Measurements from ENCODE around the gene EXOC4.

Gene EXOC4

DNA sequence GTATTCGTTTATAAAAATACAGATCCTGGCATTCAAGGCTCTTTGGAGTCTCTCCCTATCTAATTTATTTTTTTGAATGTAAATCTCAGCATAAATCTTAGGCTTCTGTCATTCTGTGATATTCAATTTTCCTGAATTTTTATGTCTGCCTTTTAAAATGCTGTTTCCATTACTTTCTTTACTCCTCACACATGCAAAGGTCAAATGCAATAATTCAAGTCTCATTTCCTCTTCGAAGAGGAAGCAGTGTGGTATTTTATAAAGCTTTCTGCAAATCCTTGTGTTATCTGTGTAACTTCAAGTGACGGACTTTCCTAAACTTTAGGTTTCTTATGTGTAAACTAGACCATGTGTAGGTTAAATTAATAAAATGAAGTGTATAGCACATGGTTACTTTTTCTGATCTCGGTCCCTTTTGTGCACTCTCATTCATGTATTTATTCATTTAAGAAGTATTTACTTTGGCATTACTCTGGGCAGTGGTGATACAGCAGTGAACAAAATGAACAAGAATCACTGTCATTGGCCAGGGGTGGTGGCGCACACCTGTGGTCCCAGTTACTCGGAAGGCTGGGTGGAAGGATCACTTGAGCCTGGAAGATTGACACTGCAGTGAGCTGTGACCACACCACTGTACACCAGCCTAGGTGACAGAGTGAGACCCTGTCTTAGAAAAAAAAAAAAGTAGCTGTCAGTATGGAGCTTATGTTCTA is 332.2 kb downstream of the EXOC4 start:
- TF ChIP-seq, protein P1, sequence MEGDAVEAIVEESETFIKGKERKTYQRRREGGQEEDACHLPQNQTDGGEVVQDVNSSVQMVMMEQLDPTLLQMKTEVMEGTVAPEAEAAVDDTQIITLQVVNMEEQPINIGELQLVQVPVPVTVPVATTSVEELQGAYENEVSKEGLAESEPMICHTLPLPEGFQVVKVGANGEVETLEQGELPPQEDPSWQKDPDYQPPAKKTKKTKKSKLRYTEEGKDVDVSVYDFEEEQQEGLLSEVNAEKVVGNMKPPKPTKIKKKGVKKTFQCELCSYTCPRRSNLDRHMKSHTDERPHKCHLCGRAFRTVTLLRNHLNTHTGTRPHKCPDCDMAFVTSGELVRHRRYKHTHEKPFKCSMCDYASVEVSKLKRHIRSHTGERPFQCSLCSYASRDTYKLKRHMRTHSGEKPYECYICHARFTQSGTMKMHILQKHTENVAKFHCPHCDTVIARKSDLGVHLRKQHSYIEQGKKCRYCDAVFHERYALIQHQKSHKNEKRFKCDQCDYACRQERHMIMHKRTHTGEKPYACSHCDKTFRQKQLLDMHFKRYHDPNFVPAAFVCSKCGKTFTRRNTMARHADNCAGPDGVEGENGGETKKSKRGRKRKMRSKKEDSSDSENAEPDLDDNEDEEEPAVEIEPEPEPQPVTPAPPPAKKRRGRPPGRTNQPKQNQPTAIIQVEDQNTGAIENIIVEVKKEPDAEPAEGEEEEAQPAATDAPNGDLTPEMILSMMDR (IDR thresholded peaks at IDR 0.05), result no peak
- H3K36me3 ChIP-seq, result no peaks in the 10 kb centered on the region
- intact Hi-C loops (cut with DNase I; ENCODE audit: low total_unique reads), result no loop called here
- no peak overlapping the region for H3K4me3 ChIP-seq
- H3K4me1 ChIP-seq, result no peaks in the 10 kb centered on the region
- H3K27ac ChIP-seq, result no peak overlapping the region
- H3K9me3 ChIP-seq, result no peaks in the 10 kb centered on the region
- no peaks in the 10 kb centered on the region for H3K27me3 ChIP-seq
- no peak for DNase-seq

DNA sequence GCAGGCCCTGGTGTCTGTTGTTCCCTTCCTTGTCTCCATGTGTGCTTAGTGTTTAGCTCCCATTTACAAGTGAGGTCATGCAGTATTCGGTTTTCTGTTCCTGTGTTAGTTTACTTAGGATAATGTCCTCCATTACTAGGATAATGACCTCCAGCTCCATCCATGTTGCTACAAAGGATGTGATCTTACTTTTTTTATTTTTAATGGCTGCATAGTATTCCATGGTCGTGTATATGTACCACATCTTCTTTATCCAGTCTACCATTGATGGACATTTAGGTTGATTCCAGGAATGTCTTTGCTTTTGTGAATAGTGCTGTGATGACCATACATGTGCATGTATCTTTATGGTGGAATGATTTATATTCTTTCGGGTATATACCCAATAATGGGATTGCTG is 333.4 kb downstream of the EXOC4 start:
- no peak for DNase-seq
- intact Hi-C loops (cut with DNase I; ENCODE audit: low total_unique reads), result no loop called here
- H3K4me3 ChIP-seq, result no peak overlapping the region
- H3K27me3 ChIP-seq, result no peaks in the 10 kb centered on the region
- H3K9me3 ChIP-seq, result no peaks in the 10 kb centered on the region
- no peaks in the 10 kb centered on the region for H3K4me1 ChIP-seq
- TF ChIP-seq, protein P1 (IDR thresholded peaks at IDR 0.05), result no peak
- H3K36me3 ChIP-seq, result peaks cover 0 to 4% (median 0%) of the 10 kb centered on the region in 3 donors
- no peak overlapping the region for H3K27ac ChIP-seq

DNA sequence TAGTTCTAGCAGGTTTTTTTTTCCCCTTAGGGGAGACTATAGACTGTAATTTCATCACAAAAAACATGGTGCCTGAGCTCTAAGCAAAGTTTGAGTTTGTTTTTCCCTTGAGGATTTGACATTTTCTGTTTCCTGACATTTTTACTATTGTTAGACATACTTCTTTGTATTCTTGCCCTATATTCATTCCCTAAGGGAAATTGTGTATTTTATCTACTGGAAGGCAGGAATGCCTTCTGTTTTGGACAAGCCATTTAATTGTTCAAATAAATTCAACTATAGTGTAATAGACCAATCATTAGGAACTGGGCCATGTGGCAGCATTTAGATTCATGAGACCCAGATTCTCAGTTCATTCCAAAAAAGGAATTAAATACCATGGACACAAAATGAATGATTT is 335.0 kb downstream of the EXOC4 start:
- H3K4me1 ChIP-seq, result no peaks in the 10 kb centered on the region
- no peak overlapping the region for H3K4me3 ChIP-seq
- no peak overlapping the region for H3K27ac ChIP-seq
- DNase-seq, result no peak
- peaks cover 0 to 4% (median 0%) of the 10 kb centered on the region in 3 donors for H3K36me3 ChIP-seq
- intact Hi-C loops (cut with DNase I; ENCODE audit: low total_unique reads), result no loop called here
- no peaks in the 10 kb centered on the region for H3K9me3 ChIP-seq
- TF ChIP-seq, protein P1 (IDR thresholded peaks at IDR 0.05), result no peak
- H3K27me3 ChIP-seq, result no peaks in the 10 kb centered on the region

DNA sequence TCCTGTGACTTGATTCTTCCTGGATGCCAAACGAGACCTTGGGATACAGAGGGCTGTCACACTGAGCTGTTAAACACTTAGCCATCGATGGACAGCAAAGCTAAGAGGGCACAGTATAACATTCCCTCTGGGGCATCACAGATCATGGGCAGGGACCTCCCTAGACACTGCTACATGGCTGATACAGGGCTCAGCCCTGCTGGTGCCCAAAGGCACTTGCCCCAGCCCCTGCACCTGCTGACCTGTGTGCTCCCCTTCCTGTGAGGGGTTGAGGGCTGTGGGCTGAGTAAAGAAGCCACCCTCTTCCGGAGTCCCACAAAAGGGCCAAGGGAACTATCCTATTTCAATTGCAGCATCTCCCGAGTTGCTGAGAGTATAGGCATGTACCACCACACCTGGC is 337.9 kb downstream of the EXOC4 start:
- no peak for DNase-seq
- Histone ChIP-seq H3K4me3 (no peak overlapping the region), H3K4me1 (no peaks in the 10 kb centered on the region), H3K9me3 (no peaks in the 10 kb centered on the region), H3K36me3 (peaks cover 0 to 4% (median 0%) of the 10 kb centered on the region in 3 donors), H3K27ac (no peak overlapping the region), H3K27me3 (no peaks in the 10 kb centered on the region)
- intact Hi-C loops (cut with DNase I; ENCODE audit: low total_unique reads), result no loop called here
- TF ChIP-seq, protein P1 (IDR thresholded peaks at IDR 0.05), result no peak

DNA sequence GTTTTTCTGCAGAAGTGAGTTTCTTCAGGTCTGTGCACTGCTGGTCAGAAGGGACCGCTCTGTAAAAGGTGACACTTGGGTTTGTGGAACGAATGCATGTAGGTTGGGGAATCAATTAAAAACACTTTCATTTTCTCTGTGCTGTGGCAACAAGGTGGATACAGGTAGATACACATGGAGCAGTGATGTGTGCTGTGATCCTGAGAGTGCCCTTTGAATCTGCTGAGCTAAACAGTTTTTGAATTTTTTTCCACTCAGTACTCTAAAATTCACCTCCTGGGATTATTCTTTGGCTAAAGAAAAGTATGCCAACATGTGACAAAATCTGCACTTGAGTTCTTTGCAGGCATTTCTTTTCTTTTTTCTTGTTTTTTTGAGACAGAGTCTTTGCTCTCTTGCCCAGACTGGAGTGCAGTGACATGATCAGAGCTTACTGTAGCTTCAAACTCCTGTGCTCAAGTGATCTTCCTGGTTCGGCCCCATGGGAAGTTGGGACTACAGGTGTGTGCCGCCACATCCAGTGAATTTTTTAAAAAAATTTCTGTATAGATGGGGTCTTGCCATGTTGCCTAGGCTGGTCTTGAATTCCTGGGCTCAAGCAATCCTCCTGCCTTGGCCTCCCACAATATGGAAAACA is 338.9 kb downstream of the EXOC4 start:
- DNase-seq, result no peak
- H3K36me3 ChIP-seq, result peaks cover 0 to 4% (median 0%) of the 10 kb centered on the region in 3 donors
- no peaks in the 10 kb centered on the region for H3K4me1 ChIP-seq
- no peaks in the 10 kb centered on the region for H3K27me3 ChIP-seq
- TF ChIP-seq, protein P1 (IDR thresholded peaks at IDR 0.05), result no peak
- intact Hi-C loops (cut with DNase I; ENCODE audit: low total_unique reads), result no loop called here
- no peak overlapping the region for H3K27ac ChIP-seq
- no peak overlapping the region for H3K4me3 ChIP-seq
- H3K9me3 ChIP-seq, result no peaks in the 10 kb centered on the region
